ENCODE measurements around the gene ADAM22. TPM values are rescaled to one million over a fixed set of nuclear protein-coding genes. Genes with fewer than 3 reads are reported as not detected.

Gene ADAM22
- total and polyA plus RNA-seq, 2 experiments from 2014 or later = 2.7 to 18.7 TPM

GRCh38 chr7:88001744-88002530, 67.9 kb downstream of the ADAM22 start:
- Mint-ChIP-seq H3K27ac (no peak overlapping the region), H3K27me3 (ENCODE audit: insufficient read depth, low read depth, poor library complexity) (no peaks in the 10 kb centered on the region)

More at GRCh38 chr7:88001744-88002530, 67.9 kb downstream of the ADAM22 start:
- H3K79me2 ChIP-seq (replicated peaks; ENCODE audit: insufficient read depth) = no peaks in the 10 kb centered on the region
- TF ChIP-seq CREB1 (CRISPR knock-in tag; IDR thresholded peaks at IDR 0.05; ENCODE audit: low read depth) (no peak), POLR2AphosphoS5 (IDR thresholded peaks at IDR 0.05; ENCODE audit: low read depth) (no peak), ZNF331 (CRISPR knock-in tag; IDR thresholded peaks at IDR 0.05; ENCODE audit: low read depth) (no peak), EZH2phosphoT487 (IDR thresholded peaks at IDR 0.05; ENCODE audit: unreplicated experiment) (no peak), NANOG (IDR thresholded peaks at IDR 0.05; ENCODE audit: borderline replicate concordance) (no peak), ZNF114 (CRISPR knock-in tag; IDR thresholded peaks at IDR 0.05) (no peak), ZNF462 (CRISPR knock-in tag; IDR thresholded peaks at IDR 0.05) (no peak), EZH2 (IDR thresholded peaks at IDR 0.05; ENCODE audit: low read depth, unreplicated experiment) (no peak), STAT1 (IDR thresholded peaks at IDR 0.05; ENCODE audit: unreplicated experiment) (no peak), JUNB (IDR thresholded peaks at IDR 0.05; ENCODE audit: unreplicated experiment) (no peak)
- TF ChIP-seq, protein P1, sequence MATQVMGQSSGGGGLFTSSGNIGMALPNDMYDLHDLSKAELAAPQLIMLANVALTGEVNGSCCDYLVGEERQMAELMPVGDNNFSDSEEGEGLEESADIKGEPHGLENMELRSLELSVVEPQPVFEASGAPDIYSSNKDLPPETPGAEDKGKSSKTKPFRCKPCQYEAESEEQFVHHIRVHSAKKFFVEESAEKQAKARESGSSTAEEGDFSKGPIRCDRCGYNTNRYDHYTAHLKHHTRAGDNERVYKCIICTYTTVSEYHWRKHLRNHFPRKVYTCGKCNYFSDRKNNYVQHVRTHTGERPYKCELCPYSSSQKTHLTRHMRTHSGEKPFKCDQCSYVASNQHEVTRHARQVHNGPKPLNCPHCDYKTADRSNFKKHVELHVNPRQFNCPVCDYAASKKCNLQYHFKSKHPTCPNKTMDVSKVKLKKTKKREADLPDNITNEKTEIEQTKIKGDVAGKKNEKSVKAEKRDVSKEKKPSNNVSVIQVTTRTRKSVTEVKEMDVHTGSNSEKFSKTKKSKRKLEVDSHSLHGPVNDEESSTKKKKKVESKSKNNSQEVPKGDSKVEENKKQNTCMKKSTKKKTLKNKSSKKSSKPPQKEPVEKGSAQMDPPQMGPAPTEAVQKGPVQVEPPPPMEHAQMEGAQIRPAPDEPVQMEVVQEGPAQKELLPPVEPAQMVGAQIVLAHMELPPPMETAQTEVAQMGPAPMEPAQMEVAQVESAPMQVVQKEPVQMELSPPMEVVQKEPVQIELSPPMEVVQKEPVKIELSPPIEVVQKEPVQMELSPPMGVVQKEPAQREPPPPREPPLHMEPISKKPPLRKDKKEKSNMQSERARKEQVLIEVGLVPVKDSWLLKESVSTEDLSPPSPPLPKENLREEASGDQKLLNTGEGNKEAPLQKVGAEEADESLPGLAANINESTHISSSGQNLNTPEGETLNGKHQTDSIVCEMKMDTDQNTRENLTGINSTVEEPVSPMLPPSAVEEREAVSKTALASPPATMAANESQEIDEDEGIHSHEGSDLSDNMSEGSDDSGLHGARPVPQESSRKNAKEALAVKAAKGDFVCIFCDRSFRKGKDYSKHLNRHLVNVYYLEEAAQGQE (IDR thresholded peaks at IDR 0.05; ENCODE audit: unreplicated experiment) = no peak
- TF ChIP-seq, protein P2, sequence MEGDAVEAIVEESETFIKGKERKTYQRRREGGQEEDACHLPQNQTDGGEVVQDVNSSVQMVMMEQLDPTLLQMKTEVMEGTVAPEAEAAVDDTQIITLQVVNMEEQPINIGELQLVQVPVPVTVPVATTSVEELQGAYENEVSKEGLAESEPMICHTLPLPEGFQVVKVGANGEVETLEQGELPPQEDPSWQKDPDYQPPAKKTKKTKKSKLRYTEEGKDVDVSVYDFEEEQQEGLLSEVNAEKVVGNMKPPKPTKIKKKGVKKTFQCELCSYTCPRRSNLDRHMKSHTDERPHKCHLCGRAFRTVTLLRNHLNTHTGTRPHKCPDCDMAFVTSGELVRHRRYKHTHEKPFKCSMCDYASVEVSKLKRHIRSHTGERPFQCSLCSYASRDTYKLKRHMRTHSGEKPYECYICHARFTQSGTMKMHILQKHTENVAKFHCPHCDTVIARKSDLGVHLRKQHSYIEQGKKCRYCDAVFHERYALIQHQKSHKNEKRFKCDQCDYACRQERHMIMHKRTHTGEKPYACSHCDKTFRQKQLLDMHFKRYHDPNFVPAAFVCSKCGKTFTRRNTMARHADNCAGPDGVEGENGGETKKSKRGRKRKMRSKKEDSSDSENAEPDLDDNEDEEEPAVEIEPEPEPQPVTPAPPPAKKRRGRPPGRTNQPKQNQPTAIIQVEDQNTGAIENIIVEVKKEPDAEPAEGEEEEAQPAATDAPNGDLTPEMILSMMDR (conservative IDR thresholded peaks at IDR 0.05; ENCODE audit: low read depth in 2 of 2) = no peak
- TF ChIP-seq, protein P3, sequence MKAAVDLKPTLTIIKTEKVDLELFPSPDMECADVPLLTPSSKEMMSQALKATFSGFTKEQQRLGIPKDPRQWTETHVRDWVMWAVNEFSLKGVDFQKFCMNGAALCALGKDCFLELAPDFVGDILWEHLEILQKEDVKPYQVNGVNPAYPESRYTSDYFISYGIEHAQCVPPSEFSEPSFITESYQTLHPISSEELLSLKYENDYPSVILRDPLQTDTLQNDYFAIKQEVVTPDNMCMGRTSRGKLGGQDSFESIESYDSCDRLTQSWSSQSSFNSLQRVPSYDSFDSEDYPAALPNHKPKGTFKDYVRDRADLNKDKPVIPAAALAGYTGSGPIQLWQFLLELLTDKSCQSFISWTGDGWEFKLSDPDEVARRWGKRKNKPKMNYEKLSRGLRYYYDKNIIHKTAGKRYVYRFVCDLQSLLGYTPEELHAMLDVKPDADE (IDR thresholded peaks at IDR 0.05) = no peak
- H4K20me1 ChIP-seq (replicated peaks; ENCODE audit: insufficient read depth) = no peaks in the 10 kb centered on the region
- H3F3A ChIP-seq (replicated peaks; ENCODE audit: low read depth) = no peaks in the 10 kb centered on the region
- Mint-ChIP-seq H3K9me3 (no peaks in the 10 kb centered on the region), H3K4me3 (no peak overlapping the region), H3K36me3 (ENCODE audit: low read depth) (peaks cover 2% of the 10 kb centered on the region; the same call in 1 of the 3 replicates), H3K4me1 (peaks cover 18% of the 10 kb centered on the region)
- H2AFZ ChIP-seq = no peak overlapping the region
- H3K4me1 ChIP-seq (ENCODE audit: insufficient read depth) = peaks cover 8% of the 10 kb centered on the region; the same call in 1 of the 2 replicates
- H3K27ac ChIP-seq (ENCODE audit: low read depth) = no peak overlapping the region
- H3K27me3 ChIP-seq (ENCODE audit: insufficient read depth) = no peaks in the 10 kb centered on the region
- DNase-seq (ENCODE audit: low spot score) = no peak
- no peaks in the 10 kb centered on the region for H3K36me3 ChIP-seq (ENCODE audit: insufficient read depth)
- H3K4me3 ChIP-seq = no peak overlapping the region
- H3K9me2 ChIP-seq (ENCODE audit: insufficient read depth) = no peaks in the 10 kb centered on the region
- peak; percentile 43; the same call in 2 of the 3 replicates for ATAC-seq
- H3K4me2 ChIP-seq = peak overlapping the region; percentile 11; the same call in 1 of the 2 replicates

All from GM23338 (cell line).